MM.1S (cell line): ENCODE measurements around the gene BID.

Experiments used
- EZH2 ChIP-seq: fragments of 300-600 bp; sonication (generic); optimal IDR thresholded peaks from 2 replicates; pipeline ENCODE3; 2017; ENCODE audit warnings: low read depth, mild to moderate bottlenecking, antibody characterized with exemption, low read length, mixed read lengths
- EZH2phosphoT487 ChIP-seq: fragments of 300-600 bp; sonication (generic); IDR thresholded peaks from 2 replicates; pipeline ENCODE4 v1.6.1; 2018; ENCODE audit warnings: antibody characterized with exemption, low read length
- TF ChIP-seq, protein P1 (sequence below): fragments of 300-600 bp; sonication (generic); IDR thresholded peaks from 2 replicates; pipeline ENCODE4 v1.5.1; 2016; ENCODE audit warnings: antibody characterized with exemption, low read length, mixed read lengths

DNA sequence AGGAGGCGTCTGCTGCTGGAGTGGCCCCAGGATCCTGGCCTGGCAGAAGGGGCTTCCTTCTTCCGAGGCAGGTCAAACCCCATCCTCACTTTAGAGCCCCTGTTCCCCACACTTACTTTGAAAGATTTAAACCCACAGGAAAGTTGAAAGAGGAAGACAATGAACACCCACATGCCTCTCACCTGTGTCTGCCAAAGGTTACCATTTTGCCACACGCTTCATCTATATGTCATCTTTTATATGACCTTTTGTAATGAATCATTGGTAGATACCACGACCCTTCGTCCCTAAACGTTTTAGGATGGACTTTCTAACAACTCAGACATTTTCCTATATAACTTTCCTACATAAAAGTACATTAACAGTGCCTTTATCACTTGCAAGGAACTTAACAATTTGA is 39.8 kb upstream of the BID start:
- TF ChIP-seq, protein P1, sequence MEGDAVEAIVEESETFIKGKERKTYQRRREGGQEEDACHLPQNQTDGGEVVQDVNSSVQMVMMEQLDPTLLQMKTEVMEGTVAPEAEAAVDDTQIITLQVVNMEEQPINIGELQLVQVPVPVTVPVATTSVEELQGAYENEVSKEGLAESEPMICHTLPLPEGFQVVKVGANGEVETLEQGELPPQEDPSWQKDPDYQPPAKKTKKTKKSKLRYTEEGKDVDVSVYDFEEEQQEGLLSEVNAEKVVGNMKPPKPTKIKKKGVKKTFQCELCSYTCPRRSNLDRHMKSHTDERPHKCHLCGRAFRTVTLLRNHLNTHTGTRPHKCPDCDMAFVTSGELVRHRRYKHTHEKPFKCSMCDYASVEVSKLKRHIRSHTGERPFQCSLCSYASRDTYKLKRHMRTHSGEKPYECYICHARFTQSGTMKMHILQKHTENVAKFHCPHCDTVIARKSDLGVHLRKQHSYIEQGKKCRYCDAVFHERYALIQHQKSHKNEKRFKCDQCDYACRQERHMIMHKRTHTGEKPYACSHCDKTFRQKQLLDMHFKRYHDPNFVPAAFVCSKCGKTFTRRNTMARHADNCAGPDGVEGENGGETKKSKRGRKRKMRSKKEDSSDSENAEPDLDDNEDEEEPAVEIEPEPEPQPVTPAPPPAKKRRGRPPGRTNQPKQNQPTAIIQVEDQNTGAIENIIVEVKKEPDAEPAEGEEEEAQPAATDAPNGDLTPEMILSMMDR = no peak
- TF ChIP-seq EZH2phosphoT487 (no peak), EZH2 (no peak)
